SK-N-SH (cell line): ENCODE results near the gene PRPF40A.

ENCODE experiments used
- CTCF ChIP-seq: fragments of 200-600 bp; sonication (generic); IDR thresholded peaks from 2 replicates; pipeline ENCODE4 v1.6.1; 2017; ENCODE audit warnings: antibody characterized with exemption, mild to moderate bottlenecking, moderate library complexity
- PBX3 ChIP-seq: IDR thresholded peaks from 2 replicates; pipeline ENCODE4; 2012
- POLR2AphosphoS5 ChIP-seq: IDR thresholded peaks from 2 replicates; pipeline ENCODE4 v1.6.1; 2012; ENCODE audit warnings: low read depth, low read length

GRCh38 chr2:152718909-152719645 lies 1.8 kb upstream of the PRPF40A start:
- no peak for TF ChIP-seq POLR2AphosphoS5
- TF ChIP-seq CTCF, result no peak
- TF ChIP-seq PBX3, result no peak
